ENCODE measurements around the gene NHSL2. TPM values are rescaled to one million over a fixed set of nuclear protein-coding genes. Genes with fewer than 3 reads are reported as not detected.

Gene NHSL2
- total RNA-seq, 3 donors from 2014 or later: 5.4 to 9.2 (median 5.8) TPM

GRCh38 chrX:72080150-72080549, 169.5 kb downstream of the NHSL2 start:
- intact Hi-C loops (cut with DNase I; ENCODE audit: low total_unique reads): no loop called here
- peaks cover 0 to 57% of the 10 kb centered on the region in 2 donors for H3K27me3 ChIP-seq
- peak overlapping the region in 2 of 3 donors; percentile 15 to 18 for H3K4me3 ChIP-seq
- DNase-seq (ENCODE audit: low spot score in 2 of 2): no peak
- H3K4me1 ChIP-seq: no peaks in the 10 kb centered on the region
- no peaks in the 10 kb centered on the region for H3K36me3 ChIP-seq
- no peaks in the 10 kb centered on the region for H3K9me3 ChIP-seq
- TF ChIP-seq CTCF (IDR thresholded peaks at IDR 0.05) (no peak), POLR2A (IDR thresholded peaks at IDR 0.05) (no peak), POLR2AphosphoS5 (IDR thresholded peaks at IDR 0.05) (no peak)
- H3K27ac ChIP-seq: peak overlapping the region in 1 of 2 donors; percentile 23

- H3K4me1 ChIP-seq: no peaks in the 10 kb centered on the region
- H3K36me3 ChIP-seq: no peaks in the 10 kb centered on the region
- TF ChIP-seq POLR2AphosphoS5 (IDR thresholded peaks at IDR 0.05) (no peak), CTCF (IDR thresholded peaks at IDR 0.05) (no peak), POLR2A (IDR thresholded peaks at IDR 0.05) (no peak)
- DNase-seq (ENCODE audit: low spot score in 2 of 2): no peak
- H3K27ac ChIP-seq: no peak overlapping the region
- peak overlapping the region in 2 of 3 donors; percentile 15 to 18 for H3K4me3 ChIP-seq
- no peaks in the 10 kb centered on the region for H3K9me3 ChIP-seq
- peaks cover 0 to 55% of the 10 kb centered on the region in 2 donors for H3K27me3 ChIP-seq
- intact Hi-C loops (cut with DNase I; ENCODE audit: low total_unique reads): no loop called here
Observed at GRCh38 chrX:72080800-72081199, 170.2 kb downstream of the NHSL2 start.

- DNase-seq (ENCODE audit: low spot score in 2 of 2): no peak
- Histone ChIP-seq H3K9me3 (no peaks in the 10 kb centered on the region), H3K4me3 (no peak overlapping the region), H3K4me1 (no peaks in the 10 kb centered on the region), H3K27ac (peak overlapping the region in 1 of 2 donors; percentile 25), H3K36me3 (no peaks in the 10 kb centered on the region), H3K27me3 (peaks cover 0 to 54% of the 10 kb centered on the region in 2 donors)
- no peak for TF ChIP-seq CTCF (IDR thresholded peaks at IDR 0.05)
- no peak for TF ChIP-seq POLR2AphosphoS5 (IDR thresholded peaks at IDR 0.05)
- TF ChIP-seq POLR2A (IDR thresholded peaks at IDR 0.05): no peak
- intact Hi-C loops (cut with DNase I; ENCODE audit: low total_unique reads): no loop called here
Observed at GRCh38 chrX:72081605-72082320, 171.1 kb downstream of the NHSL2 start.

GRCh38 chrX:72083291-72083690, 172.6 kb downstream of the NHSL2 start:
- DNase-seq (ENCODE audit: low spot score in 2 of 2): no peak
- intact Hi-C loops (cut with DNase I; ENCODE audit: low total_unique reads): no loop called here

More at GRCh38 chrX:72083291-72083690, 172.6 kb downstream of the NHSL2 start:
- no peak overlapping the region for H3K4me3 ChIP-seq
- no peaks in the 10 kb centered on the region for H3K9me3 ChIP-seq
- H3K36me3 ChIP-seq: no peaks in the 10 kb centered on the region
- H3K27ac ChIP-seq: no peak overlapping the region
- peaks cover 0 to 41% of the 10 kb centered on the region in 2 donors for H3K27me3 ChIP-seq
- H3K4me1 ChIP-seq: no peaks in the 10 kb centered on the region
- TF ChIP-seq POLR2A (IDR thresholded peaks at IDR 0.05) (no peak), CTCF (IDR thresholded peaks at IDR 0.05) (no peak), POLR2AphosphoS5 (IDR thresholded peaks at IDR 0.05) (no peak)
